AG04449 (cell line): ENCODE data around the gene CD180.

ENCODE experiments used
- CTCF ChIA-PET: fragments of 350-600 bp; formaldehyde crosslinking; extraction: SDS; loops from one replicate; lab custom pipeline; 2021; ENCODE audit warnings: antibody characterized with exemption; lab: Yijun Ruan, JAX
- POLR2A ChIA-PET: fragments of 400-600, 350-600 bp; formaldehyde crosslinking; extraction: SDS; loops from one replicate; lab custom pipeline; 2020; ENCODE audit warnings: antibody characterized with exemption, inconsistent platforms; lab: Yijun Ruan, JAX
- DNase-seq: peaks from one replicate; pipeline ENCODE4 v3.0.0-alpha.2; 2010; ENCODE audit warnings: low read depth, low spot score
- H3K4me3 ChIP-seq: 2 replicates; pipeline ENCODE4 v1.5.1; 2011; ENCODE audit warnings: low read depth, mild to moderate bottlenecking, control low read depth, low read length
- TF ChIP-seq, protein P1 (sequence below): IDR thresholded peaks from one replicate; pipeline ENCODE4 v1.5.1; 2011; ENCODE audit warnings: mild to moderate bottlenecking, moderate library complexity, low read length, control low read depth, inconsistent platforms; ENCODE audit not compliant: insufficient read depth; ENCODE audit errors: missing control alignments

CD180 gene

DNA sequence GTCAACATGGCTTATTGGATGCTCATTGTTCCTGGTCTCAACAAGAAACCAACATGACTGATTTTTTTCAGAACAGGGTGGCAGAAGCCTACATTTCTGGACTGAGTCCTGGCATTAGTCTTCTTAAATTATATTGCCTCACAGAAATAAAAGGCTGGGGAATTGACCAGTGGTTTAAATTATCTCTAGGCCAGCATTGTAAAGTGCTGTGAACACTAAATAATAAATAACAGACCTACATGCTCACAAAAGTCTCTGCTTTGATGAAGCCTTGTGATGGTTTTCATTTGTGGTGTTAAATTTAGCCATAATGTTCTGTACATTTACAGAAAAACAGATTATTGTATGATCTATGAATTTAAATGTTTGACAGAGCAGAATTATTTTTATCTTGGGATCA, 44.7 kb upstream of the CD180 start:
- no peak for DNase-seq
- ChIA-PET CTCF (no interaction called here), POLR2A (no interaction called here)

DNA sequence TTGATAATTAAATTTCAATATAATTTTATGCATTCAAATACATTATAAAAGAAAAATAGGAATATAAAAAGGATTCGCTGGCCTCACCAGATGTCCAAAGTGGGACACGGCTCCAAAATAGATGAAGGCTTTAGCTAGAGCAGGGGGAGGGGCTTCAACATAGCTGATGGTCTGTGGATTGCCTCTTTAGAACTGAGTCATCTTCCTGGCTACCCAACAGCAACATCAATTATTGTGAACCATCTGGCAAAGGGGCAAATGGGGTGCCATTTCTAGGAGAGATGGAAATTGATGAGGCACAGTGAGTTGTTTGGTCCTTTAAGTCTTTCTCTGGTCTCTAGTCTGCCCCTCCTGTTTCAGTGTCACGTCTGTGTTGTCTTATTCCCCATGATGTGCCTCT, 44.2 kb upstream of the CD180 start:
- ChIA-PET CTCF (interaction anchor here (0.8 kb wide), 1 partner anchor 1012 kb away, joined by 3 read pairs; no protein-coding TSS in a partner anchor), POLR2A (no interaction called here)
- H3K4me3 ChIP-seq = no peak overlapping the region
- no peak for DNase-seq
- TF ChIP-seq, protein P1, sequence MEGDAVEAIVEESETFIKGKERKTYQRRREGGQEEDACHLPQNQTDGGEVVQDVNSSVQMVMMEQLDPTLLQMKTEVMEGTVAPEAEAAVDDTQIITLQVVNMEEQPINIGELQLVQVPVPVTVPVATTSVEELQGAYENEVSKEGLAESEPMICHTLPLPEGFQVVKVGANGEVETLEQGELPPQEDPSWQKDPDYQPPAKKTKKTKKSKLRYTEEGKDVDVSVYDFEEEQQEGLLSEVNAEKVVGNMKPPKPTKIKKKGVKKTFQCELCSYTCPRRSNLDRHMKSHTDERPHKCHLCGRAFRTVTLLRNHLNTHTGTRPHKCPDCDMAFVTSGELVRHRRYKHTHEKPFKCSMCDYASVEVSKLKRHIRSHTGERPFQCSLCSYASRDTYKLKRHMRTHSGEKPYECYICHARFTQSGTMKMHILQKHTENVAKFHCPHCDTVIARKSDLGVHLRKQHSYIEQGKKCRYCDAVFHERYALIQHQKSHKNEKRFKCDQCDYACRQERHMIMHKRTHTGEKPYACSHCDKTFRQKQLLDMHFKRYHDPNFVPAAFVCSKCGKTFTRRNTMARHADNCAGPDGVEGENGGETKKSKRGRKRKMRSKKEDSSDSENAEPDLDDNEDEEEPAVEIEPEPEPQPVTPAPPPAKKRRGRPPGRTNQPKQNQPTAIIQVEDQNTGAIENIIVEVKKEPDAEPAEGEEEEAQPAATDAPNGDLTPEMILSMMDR = no peak

More for the DNA sequence above, 44.7 kb upstream of the CD180 start:
- H3K4me3 ChIP-seq = no peak overlapping the region
- TF ChIP-seq, protein P1 = no peak

DNA sequence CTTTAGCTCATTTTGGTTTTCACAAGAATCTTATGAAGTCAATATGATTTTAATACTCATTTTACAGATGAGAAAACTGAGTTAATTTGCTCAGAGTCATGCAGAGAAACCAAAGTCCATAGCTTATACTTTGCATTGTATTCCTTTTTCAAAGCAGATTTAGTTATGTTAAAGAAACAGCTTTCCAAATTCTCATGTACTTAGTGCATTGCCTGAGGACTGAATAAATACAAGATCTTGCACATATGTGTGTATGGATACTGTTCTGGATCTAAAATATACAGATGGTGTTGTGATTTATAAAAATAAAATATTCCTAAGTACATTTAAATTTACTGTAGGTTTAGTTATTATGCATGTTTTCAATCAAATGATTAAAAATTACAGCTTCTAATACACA, 43.5 kb upstream of the CD180 start:
- ChIA-PET CTCF (interaction anchor here (0.8 to 1.4 kb wide), 2 partner anchors 30 to 1012 kb away, joined by 3 read pairs; no protein-coding TSS in a partner anchor), POLR2A (no interaction called here)
- no peak for DNase-seq

DNA sequence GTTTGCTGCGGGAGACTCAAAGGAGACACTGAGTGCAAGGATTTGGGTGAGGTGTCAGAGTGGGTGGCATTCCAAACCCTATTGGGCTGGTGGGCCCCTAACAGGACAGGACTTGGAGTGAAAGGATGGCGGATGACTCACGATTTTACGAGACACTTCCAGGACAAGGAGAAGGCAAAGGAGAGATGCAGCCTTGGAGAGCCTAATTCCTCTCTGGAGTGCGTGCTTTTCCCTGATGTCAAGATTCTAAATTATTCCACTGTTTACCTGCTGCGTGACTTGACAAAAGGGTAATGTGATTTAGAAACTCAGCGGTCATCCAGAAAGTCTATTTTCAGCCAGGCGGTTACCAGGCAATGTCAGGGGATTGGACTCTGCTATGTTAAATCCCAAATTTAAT, 41.6 kb upstream of the CD180 start:
- POLR2A ChIA-PET = no interaction called here
- TF ChIP-seq, protein P1 = no peak
- CTCF ChIA-PET = no interaction called here
- DNase-seq = no peak
- H3K4me3 ChIP-seq = no peak overlapping the region

More for the DNA sequence above, 43.5 kb upstream of the CD180 start:
- TF ChIP-seq, protein P1 = no peak
- no peak overlapping the region for H3K4me3 ChIP-seq

DNA sequence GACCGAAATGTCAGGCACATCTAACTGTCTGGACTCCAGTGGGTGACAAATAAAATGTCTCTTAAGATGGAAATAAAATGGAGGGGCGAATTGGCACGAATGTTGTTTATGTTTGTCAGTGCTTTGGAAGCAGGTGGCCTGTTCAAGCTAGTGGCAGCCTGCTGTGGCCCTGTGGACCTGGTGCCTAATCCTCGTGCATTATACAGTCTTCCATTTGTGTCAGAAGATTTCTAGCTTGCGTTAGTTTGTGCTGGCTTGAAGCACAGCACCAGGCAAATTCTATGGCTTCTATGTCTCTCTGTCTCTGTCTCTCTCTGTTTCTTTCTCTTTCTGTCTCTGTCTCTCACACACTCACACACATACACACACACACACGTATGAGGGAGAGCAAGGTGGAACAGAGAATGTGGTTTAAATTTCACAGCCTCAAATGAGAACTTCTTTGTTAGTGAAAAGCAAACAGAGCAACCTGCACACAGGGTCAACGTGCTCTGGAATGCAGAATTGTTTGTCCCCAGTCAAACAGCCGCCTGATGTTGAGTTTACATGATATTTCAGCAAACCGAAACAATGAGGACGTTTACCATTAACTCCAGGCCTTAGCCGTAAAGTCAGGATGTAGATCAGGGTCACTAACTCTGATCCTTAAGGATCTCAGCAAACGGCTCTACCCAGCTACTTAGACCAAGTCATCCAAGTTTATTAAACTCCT, 39.0 kb upstream of the CD180 start:
- H3K4me3 ChIP-seq = no peak overlapping the region
- ChIA-PET POLR2A (no interaction called here), CTCF (interaction anchor here (2.1 kb wide), 1 partner anchor 11 kb away, joined by 11 read pairs; no protein-coding TSS in a partner anchor)
- DNase-seq = no peak
- TF ChIP-seq, protein P1 = no peak

DNA sequence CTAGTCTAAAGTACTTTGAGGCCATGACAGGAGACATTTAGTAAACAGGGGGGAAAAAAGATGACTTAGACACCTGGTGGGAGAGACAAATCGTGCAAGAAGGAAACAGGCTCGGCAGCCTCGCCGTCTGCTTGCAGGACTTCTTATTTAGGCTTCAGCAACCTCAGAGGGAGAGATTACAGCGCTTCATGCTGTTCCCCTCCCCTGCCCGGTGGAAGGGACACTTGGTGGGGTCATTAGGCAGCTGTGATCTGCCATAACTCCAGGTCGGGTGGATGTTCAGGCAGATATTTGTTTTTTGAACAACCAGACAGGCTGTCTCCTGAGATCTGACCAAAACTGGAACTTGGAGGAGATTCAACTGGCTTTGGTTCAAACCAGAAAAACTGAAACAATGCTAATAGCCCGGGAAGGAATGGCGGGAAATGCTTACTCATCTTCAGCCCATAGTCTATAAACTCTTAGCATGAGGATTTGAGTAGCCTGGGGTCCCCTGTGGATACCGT, 38.1 kb upstream of the CD180 start:
- DNase-seq = peak; percentile 24
- TF ChIP-seq, protein P1 = no peak
- CTCF ChIA-PET = interaction anchor here (2.1 kb wide), 1 partner anchor 12 kb away, joined by 11 read pairs; no protein-coding TSS in a partner anchor
- POLR2A ChIA-PET = no interaction called here
- H3K4me3 ChIP-seq = no peak overlapping the region
